HG03066 (cell line): ENCODE results near the gene NFE2L1.
A peak's percentile ranks its signal among the peaks of the same experiment; 100 is the strongest.

Experiments used
- ATAC-seq: cut with Tn5 transposase; IDR thresholded peaks from one replicate; pipeline ENCODE4 v1.9.1; 2021; ENCODE audit warnings: low read depth; ENCODE audit not compliant: unreplicated experiment

Gene NFE2L1

DNA sequence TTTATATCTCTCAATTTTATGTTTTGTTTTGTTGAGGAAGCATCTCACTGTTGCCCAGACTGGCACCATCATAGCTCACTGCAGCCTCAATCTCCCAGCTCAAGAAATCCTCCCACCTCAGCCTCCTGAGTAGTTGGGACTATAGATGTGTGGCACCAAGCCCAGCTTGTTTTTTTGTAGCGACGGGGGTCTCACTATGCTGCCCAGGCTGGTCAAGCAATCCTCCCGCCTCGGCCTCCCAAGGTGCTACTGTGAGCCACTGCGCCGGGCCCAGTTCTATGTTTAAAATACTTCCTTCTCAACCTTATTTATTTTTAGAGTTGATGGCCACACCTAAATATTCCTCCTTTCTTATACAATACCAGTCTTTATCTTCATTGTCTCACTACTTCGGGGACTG is 1.9 kb upstream of the NFE2L1 start:
- no peak for ATAC-seq

DNA sequence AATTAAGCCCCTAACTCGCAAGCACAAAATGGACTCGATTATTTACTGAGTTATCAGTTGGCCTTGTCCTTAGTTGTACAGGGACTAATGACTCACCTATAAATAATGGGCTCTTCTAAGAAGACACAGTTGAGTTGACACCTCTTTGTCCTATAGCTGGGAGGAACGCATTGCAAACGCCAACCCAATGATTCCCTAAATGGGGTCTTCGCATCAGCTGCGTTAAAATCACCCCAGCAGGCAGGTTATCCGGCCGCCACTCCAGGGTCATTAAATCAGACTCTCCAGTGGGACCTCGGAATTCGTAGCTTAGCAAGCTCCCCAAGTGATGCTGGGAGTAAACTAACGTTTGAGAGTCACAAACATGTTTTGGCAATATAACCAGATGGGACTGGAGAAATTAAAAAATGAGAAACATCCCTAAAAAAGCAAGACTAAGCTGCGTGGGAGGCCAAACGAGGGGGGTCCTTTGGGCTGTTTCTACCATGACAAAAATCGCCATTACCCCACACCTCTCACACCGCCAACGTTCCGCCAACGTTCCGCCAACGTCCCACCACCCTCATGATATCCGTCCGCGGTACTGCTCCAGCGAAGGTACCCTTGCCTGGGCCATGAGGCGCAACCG is 932 bp upstream of the NFE2L1 start:
- no peak for ATAC-seq

DNA sequence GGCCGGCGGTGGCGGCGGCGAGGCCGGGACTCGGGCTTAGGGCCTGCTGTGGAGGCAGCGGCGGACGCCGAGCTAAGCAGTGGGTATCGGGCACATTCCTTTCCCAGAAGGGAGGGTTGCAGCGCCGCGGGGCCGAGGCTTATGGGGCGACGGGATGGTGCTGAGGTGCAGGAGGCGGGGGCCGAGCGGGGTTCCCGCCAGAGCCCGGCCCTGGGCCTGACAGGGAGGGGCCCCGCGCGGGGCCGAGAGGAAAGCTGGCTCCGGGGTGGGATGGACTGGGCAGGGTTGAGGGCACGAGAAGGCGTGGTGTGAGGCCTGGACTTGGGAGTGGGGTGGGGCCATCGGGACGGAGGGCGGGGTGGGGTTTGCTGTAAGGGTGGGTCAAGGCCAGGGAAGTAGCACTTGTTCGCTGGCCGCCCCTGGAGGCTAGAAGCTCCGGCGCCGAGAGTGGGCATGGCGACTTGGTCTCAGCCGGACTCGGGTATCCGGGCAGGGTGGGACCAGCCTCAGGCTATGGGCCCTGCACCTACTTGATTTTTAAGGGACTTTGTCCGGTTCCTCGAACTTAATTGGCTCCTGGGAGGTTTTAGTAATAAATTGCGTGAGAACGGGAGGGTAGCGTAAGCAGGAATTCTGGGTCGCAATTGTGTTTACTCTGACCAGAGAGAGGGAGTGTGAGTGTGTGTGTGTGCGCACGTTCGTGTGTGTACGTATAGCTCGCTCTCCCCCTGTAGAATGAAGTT is 396 bp downstream of the NFE2L1 start:
- ATAC-seq = peak; percentile 36

DNA sequence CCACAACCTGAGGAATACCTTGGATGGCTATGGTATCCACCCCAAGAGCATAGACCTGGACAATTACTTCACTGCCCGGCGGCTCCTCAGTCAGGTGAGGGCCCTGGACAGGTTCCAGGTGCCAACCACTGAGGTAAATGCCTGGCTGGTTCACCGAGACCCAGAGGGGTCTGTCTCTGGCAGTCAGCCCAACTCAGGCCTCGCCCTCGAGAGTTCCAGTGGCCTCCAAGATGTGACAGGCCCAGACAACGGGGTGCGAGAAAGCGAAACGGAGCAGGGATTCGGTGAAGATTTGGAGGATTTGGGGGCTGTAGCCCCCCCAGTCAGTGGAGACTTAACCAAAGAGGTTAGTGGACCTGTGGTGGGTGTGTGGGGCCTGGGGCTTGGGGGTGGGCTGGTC is 3.1 kb downstream of the NFE2L1 start:
- ATAC-seq = no peak

DNA sequence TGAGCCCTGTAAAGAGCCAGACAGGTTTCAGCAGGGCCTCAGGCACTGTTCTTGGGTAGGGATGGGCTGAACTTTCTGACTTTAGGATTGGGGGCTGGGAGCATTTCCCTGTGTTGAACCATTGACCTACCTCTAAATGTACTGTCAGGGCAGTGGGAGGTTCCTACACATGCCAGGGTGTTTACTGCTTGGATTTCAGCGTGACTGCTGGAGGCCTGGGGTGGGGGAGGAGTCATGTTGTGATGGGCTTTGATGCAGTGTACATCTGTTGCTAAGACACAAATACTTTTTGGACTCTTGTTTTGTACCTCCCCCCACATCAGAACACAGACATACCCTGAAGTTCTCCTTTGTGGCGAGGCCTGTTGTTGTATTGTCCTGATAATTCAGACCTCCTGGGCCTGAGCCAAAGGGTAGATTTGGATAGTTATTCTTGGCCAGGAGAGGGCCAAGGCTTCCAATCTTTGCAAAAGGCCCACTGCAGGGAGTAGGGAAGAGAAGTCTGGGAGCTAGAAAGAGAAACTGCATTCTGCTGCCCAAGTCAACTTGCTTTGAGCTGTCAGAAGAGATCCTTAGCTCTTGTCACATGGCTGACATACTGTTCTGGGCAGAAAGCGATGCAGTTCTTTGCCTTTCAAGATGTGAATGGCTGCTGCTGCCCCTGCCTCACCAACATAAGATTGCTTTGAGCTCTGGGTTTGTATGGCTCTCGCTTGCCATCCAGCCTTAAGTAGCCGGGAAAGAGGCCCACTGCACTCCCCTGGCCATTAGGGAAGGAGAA is 3.7 kb downstream of the NFE2L1 start:
- ATAC-seq = no peak

DNA sequence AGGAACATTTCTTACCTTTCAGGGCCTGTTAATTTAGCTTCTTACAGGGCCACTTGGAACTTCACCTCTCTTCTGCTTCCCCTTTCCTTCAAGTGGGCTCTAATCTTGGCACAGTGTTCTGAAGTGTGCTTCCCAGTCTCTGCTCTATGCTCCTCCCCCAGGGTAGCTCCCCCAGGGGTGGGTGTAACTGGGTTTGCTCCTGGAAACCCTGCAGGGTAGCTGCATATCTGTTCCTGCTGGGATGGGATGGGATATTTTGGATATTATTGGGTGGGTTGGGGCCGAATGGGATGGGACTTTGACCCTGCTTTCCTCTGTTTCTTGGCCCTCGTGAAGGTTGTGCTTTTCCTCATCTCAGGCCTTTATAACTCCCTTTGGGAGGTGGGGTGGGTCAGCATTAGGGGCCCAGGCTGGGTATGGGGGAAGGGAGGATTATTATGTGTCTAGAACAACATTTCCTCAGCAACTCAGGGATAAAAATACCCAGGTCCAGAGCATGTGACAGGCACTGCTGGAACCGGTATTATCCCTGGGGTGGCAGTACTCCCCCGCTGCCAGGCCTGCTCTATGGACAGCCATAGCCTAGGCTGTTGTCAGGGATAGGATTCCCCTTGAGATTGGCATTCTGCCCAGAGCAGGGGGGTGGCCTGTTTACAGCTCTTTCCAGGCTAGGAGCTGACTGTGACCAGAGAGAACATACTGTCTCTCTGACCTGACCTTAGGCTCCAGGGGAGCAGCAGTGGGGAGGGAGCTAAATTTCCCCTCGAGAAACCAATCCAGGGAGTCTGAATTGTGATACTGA is 5.0 kb downstream of the NFE2L1 start:
- ATAC-seq = no peak

DNA sequence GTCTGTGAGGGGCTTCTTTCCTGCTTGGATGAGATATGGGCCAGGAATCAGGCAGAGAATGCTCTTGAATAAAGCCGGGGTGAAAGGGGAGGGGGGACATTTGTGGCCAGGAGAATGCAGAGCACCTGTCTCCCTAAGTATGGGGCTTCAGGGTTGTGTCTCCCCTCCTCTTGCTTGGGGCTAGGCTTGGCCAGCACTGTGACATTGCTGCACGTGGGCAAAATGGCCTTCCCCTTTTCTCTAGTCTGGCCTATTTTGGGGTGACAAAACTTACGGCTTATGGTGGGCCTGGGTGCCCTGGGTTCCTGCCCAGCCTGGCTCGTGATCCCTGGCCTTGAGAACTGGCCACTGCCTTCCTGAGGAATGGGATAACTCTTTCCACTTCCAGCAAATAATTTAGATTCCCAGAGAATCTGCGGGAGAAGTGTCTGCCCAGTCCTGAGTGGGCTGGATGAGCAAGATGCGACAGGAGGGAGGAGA is 5.6 kb downstream of the NFE2L1 start:
- ATAC-seq = no peak

DNA sequence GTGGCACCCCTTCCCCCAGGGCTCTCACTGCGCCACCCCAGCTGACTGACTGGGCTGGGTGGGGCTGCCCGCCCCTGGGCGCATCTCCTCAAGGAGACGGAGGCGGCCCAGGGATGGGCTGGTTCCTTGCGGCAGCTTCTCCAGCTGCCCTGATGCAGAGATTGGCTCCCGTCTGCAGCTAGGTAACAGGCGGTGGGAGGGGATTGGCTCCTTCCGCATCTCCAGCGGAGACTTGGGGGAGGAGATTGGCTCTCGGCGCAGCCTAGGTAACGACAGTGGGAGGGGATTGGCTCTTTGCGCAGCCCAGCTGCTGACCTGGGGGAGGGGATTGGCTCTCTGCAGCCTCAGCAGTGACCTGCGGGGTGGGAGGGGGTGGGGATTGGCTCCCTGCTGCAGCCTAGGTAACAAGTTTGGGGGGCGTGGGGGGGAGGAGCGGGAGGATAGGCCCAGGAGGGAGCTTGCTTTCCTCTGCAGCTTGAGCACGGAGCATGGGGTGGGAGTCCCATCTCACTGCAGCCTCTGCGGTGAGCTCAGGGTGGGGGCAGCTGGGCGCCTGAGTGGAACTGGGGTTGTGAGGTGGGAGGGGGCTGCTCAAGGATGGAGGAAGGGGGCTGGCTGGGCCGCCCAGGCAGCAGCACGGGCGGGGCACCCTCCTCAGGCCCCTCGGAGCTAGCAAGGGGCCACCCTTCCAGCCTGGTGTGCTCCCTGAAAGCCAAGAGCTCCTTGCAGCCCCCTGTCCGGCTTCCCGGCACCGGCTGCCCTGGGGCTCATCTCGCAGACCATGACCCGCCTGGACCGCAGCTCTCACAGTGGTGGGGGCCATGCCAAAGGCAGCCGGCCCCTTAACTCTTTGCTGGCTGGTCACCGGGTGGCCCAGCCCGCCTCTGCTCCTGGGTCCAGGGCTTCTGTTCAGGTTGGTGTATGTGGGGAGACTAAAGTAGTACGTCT is 6.4 kb downstream of the NFE2L1 start:
- ATAC-seq = no peak

DNA sequence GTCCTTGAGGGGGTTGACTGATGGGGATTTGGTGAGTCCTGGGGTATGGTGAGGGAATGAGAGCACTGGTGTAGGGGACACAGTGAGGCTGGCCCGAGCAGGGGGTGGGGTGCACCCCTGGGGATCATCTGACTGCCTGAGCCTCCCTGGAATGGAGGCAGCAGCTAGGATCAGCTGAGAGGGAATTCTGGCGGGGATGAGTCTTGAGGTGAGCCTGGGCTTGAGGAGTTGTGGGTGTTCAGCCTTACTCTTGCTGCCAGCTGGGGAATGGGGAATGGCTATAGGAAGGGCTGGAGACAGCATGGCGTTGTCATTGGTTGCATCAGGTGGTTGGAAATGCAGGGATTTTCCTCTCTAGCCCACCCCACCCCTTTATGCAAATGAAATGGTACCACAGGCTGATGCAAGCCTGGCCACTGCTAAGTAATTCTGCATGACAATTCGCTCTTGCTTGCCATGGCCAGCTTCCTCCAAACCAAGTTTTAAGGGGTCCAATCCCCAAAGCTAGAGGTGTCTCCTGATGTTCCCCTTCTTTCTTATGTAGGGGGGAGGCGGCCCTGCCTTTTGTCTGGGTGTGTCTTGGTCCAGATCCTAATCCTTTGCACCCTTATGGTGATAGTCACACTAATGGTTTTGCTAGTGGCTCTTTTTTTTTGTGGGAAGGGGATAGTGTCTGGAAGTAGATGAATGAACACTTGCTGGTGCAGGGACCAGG is 7.5 kb downstream of the NFE2L1 start:
- ATAC-seq = no peak

DNA sequence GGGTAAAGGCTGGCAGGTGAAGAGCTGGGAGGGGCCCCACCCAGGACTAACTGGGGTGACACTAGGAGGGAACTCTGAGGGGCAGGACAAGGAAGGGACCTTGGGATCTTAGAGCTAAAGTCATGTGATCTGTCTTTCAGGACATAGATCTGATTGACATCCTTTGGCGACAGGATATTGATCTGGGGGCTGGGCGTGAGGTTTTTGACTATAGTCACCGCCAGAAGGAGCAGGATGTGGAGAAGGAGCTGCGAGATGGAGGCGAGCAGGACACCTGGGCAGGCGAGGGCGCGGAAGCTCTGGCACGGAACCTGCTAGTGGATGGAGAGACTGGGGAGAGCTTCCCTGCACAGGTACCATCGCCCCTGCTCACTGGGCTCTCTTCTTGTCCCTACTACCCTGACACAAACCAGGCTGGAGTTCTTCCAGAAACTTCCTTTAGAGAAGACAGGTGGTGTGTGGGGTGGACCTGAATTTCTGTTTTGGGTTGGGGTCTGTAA is 8.1 kb downstream of the NFE2L1 start:
- no peak for ATAC-seq

DNA sequence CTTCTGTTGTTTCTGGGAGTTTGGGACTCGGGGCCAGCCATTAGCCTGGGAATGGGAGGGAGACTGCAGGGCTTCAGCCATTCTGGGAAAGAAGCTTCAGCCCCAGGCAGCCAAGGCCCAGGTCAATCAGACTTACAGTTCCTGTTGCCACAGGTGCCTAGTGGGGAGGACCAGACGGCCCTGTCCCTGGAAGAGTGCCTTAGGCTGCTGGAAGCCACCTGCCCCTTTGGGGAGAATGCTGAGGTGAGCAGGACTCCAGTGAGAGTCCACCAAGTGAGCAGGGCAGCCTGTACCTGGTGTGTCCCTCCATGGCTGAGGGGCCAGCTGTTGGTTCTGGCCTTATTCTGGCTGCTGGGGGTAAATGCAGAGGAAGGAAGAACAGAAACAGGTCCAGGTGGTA is 8.7 kb downstream of the NFE2L1 start:
- ATAC-seq = no peak

DNA sequence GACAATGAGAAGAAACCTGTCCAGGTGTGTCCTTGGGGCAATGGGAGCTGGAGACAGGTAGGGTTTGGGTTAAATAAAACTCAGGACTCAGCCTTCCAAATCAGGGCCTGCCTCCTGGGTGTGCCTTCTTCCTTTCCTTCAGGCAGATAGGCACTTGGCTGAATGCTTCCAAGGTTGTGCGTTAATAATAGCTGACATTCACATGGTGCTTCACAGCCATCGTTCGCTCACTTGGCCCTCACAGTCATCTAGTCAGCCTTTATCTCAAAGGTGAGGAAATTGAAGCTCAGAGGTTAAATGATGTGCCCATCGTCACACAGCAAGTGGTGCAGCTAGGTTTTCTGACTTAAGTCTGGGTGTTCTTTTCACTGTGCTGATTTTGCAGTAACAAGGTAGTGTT is 9.5 kb downstream of the NFE2L1 start:
- ATAC-seq = no peak

DNA sequence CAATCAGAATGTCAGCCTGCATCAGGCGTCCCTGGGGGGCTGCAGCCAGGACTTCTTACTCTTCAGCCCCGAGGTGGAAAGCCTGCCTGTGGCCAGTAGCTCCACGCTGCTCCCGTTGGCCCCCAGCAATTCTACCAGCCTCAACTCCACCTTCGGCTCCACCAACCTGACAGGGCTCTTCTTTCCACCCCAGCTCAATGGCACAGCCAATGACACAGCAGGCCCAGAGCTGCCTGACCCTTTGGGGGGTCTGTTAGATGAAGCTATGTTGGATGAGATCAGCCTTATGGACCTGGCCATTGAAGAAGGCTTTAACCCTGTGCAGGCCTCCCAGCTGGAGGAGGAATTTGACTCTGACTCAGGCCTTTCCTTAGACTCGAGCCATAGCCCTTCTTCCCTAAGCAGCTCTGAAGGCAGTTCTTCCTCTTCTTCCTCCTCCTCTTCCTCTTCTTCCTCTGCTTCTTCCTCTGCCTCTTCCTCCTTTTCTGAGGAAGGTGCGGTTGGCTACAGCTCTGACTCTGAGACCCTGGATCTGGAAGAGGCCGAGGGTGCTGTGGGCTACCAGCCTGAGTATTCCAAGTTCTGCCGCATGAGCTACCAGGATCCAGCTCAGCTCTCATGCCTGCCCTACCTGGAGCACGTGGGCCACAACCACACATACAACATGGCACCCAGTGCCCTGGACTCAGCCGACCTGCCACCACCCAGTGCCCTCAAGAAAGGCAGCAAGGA is 10.4 kb downstream of the NFE2L1 start:
- ATAC-seq = no peak

DNA sequence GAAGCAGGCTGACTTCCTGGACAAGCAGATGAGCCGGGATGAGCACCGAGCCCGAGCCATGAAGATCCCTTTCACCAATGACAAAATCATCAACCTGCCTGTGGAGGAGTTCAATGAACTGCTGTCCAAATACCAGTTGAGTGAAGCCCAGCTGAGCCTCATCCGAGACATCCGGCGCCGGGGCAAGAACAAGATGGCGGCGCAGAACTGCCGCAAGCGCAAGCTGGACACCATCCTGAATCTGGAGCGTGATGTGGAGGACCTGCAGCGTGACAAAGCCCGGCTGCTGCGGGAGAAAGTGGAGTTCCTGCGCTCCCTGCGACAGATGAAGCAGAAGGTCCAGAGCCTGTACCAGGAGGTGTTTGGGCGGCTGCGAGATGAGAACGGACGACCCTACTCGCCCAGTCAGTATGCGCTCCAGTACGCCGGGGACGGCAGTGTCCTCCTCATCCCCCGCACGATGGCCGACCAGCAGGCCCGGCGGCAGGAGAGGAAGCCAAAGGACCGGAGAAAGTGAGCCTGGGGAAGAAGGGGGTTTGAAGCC is 11.0 kb downstream of the NFE2L1 start:
- ATAC-seq = no peak

DNA sequence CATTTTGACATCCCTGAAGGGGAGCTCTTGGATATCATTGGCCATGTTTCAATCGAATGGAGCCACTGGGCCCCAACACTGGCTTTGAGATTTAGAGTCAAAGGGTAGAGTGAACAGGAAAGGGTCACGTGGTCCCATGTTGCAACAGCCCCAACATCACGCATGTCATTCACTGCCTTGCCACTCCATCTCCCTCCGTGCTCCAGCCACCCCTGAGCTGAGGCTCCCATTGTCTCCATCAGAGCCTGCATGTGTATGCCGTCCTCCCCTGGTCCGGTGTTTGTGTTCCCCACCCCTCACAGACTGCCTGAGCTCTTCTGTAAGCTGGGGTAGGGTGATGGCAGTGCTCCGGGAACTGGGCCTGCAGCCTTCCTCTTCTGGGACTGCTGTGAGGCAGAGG is 12.1 kb downstream of the NFE2L1 start:
- ATAC-seq = no peak

DNA sequence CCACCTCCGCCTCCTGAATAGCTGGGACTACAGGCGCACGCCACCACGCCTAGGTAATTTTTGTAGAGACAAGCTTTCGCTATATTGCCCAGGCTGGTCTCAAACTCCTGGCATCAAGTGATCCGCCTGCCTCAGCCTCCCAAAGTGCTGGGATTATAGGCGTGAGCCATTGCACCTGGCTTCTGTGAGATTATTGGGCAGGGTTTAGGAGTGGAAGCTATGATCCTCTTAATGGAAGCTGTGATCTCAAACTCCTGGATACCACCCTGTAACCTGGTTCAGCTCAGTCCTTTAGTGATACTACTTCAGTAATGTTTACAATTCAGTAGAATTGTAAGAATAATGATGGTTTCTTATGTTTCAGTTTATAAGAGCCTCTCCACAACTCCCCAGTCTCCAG is 14.1 kb downstream of the NFE2L1 start:
- no peak for ATAC-seq

DNA sequence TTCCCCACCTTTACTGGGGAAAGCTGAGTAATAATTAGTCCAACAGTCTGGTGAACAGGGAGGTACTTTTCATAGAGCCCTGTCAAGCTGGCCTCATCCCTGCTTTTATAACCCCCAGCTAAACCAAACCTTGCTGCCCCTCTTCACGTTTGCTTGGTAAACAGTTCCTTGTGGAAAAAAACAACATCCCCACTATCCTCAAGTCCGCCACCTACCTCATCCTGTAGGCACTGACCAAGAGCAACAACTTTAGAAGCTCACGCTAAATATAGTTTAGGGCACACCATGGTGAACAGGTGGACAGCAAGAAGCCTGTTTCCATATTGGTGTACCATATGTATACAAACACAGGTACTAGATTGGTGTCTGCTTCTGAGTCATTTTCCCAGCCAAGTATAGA is 16.5 kb downstream of the NFE2L1 start:
- no peak for ATAC-seq

DNA sequence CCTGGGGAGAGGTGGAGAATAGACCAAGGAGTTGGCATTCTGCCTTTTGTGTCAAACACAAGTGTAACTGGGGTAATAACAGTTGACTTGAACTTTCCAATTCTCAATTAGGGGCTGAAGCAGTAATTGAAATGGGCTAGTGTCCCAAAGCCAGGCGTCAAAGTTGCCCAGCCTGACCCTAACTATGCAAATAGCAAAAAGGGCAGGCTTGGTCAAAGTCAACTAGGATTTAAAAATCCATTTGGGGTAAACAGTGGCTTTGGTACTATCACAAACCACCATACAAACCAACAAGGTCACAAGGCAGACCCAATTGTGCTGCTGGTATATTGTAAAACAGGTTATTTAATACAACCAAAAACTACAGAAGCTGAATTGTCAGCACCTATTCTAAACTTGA is 18.0 kb downstream of the NFE2L1 start:
- ATAC-seq = no peak
